IMR-90 (cell line): ENCODE data around the gene TINAGL1. TPM values are rescaled to one million over a fixed set of nuclear protein-coding genes. Genes with fewer than 3 reads are reported as not detected.

Source experiments
- ATAC-seq: fragments of 200-7000 bp; cut with Tn5 transposase; 2 replicates; pipeline ENCODE4 v1.9.1; 2020; ENCODE audit warnings: low read depth, mild to moderate bottlenecking, moderate library complexity
- BruUV-seq: library from RNA; stranded (reverse); fragments of 400-500 nt; replicated peaks from 2 replicates; lab custom pipeline; 2021; lab: Mats Ljungman, UMichigan
- CTCF ChIA-PET: fragments of 300-600 bp; formaldehyde crosslinking; extraction: SDS; loops from one replicate; lab custom pipeline; 2021; ENCODE audit warnings: antibody characterized with exemption; lab: Yijun Ruan, JAX
- POLR2A ChIA-PET: fragments of 300-600 bp; sonication (Branson Sonifier 250); formaldehyde crosslinking; loops from one replicate; lab custom pipeline; 2022; ENCODE audit warnings: antibody characterized with exemption; ENCODE audit not compliant: unreplicated experiment; lab: Charles Lee
- DNase-seq: peaks from one replicate; pipeline ENCODE4 v3.0.0; 2013
- H2AFZ ChIP-seq: replicated peaks from 2 replicates; pipeline ENCODE3; 2013; ENCODE audit warnings: low read length, mild to moderate bottlenecking; ENCODE audit not compliant: poor library complexity
- H2AK5ac ChIP-seq: 2 replicates; pipeline ENCODE4 v1.6.1; 2013; ENCODE audit warnings: low read depth, low read length, inconsistent platforms
- H2AK9ac ChIP-seq: replicated peaks from 2 replicates; pipeline ENCODE3; 2013; ENCODE audit warnings: mild to moderate bottlenecking, low read depth, low read length, moderate library complexity; ENCODE audit not compliant: poor library complexity
- H2BK120ac ChIP-seq: 2 replicates; pipeline ENCODE4 v1.6.1; 2013; ENCODE audit warnings: low read depth, low read length, inconsistent platforms
- H2BK15ac ChIP-seq: 3 replicates; pipeline ENCODE4 v1.6.1; 2013; ENCODE audit warnings: low read depth, low read length, inconsistent platforms
- H2BK20ac ChIP-seq: 2 replicates; pipeline ENCODE4 v1.6.1; 2013; ENCODE audit warnings: low read depth, mild to moderate bottlenecking, inconsistent platforms, low read length, moderate library complexity
- H2BK5ac ChIP-seq: 2 replicates; pipeline ENCODE4 v1.6.1; 2013; ENCODE audit warnings: mild to moderate bottlenecking, low read depth, low read length, inconsistent platforms; ENCODE audit not compliant: poor library complexity, severe bottlenecking
- H3K14ac ChIP-seq: replicated peaks from 2 replicates; pipeline ENCODE4 v1.6.1; 2013; ENCODE audit warnings: low read depth, low read length, inconsistent platforms
- H3K18ac ChIP-seq: 2 replicates; pipeline ENCODE4 v1.6.1; 2013; ENCODE audit warnings: low read depth, low read length, control low read depth
- H3K23ac ChIP-seq: 2 replicates; pipeline ENCODE4 v1.6.1; 2013; ENCODE audit warnings: low read depth, low read length, inconsistent platforms
- H3K27ac ChIP-seq: 2 replicates; pipeline ENCODE4 v1.5.1; 2013; ENCODE audit warnings: mild to moderate bottlenecking, control low read depth, low read length; ENCODE audit not compliant: insufficient read depth
- H3K27me3 ChIP-seq: 2 replicates; pipeline ENCODE4 v1.6.1; 2013; ENCODE audit warnings: low read length; ENCODE audit not compliant: control insufficient read depth, insufficient read depth
- H3K36me3 ChIP-seq: 2 replicates; pipeline ENCODE4 v1.6.1; 2013; ENCODE audit warnings: low read length, mixed read lengths; ENCODE audit not compliant: control insufficient read depth, insufficient read depth
- H3K4ac ChIP-seq: 2 replicates; pipeline ENCODE4 v1.6.1; 2013; ENCODE audit warnings: low read depth, low read length, inconsistent platforms
- H3K4me1 ChIP-seq: 2 replicates; pipeline ENCODE4 v1.6.1; 2013; ENCODE audit warnings: low read length, mixed read lengths; ENCODE audit not compliant: control insufficient read depth, insufficient read depth
- H3K4me2 ChIP-seq: 2 replicates; pipeline ENCODE4 v1.6.1; 2013; ENCODE audit warnings: low read depth, mild to moderate bottlenecking, control low read depth, low read length, moderate library complexity
- H3K4me3 ChIP-seq: 2 replicates; pipeline ENCODE4 v1.5.1; 2013; ENCODE audit warnings: low read depth, mild to moderate bottlenecking, control low read depth, low read length, moderate library complexity; ENCODE audit not compliant: insufficient read depth
- H3K56ac ChIP-seq: 2 replicates; pipeline ENCODE4 v1.6.1; 2013; ENCODE audit warnings: low read length, inconsistent platforms; ENCODE audit not compliant: insufficient read depth; ENCODE audit errors: extremely low read depth
- H3K79me1 ChIP-seq, 2 experiments: 2 replicates each; pipeline ENCODE4 v1.6.1; 2013; ENCODE audit warnings: low read length in 2 of 2, inconsistent platforms in 1 of 2, low read depth in 1 of 2
- H3K9ac ChIP-seq: 2 replicates; pipeline ENCODE4 v1.6.1; 2013; ENCODE audit warnings: low read depth, low read length, control low read depth
- H3K9me1 ChIP-seq: 2 replicates; pipeline ENCODE4 v1.6.1; 2013; ENCODE audit warnings: low read length, inconsistent platforms; ENCODE audit not compliant: insufficient read depth
- H3K9me3 ChIP-seq: 2 replicates; pipeline ENCODE4 v1.6.1; 2013; ENCODE audit warnings: low read length; ENCODE audit not compliant: control insufficient read depth, insufficient read depth
- H4K20me1 ChIP-seq: 2 replicates; pipeline ENCODE4 v1.6.1; 2013; ENCODE audit warnings: low read length, inconsistent platforms; ENCODE audit not compliant: insufficient read depth
- H4K5ac ChIP-seq: 2 replicates; pipeline ENCODE4 v1.6.1; 2013; ENCODE audit warnings: mild to moderate bottlenecking, low read depth, low read length, control low read depth
- H4K8ac ChIP-seq, 2 experiments: 2 replicates each; pipeline ENCODE4 v1.6.1; 2013; ENCODE audit warnings: low read depth in 2 of 2, low read length in 2 of 2, control low read depth in 1 of 2, inconsistent platforms in 1 of 2
- H4K91ac ChIP-seq: 2 replicates; pipeline ENCODE4 v1.6.1; 2013; ENCODE audit warnings: low read depth, low read length, inconsistent platforms; ENCODE audit not compliant: insufficient read depth
- BHLHE40 ChIP-seq: fragments of 150-350 bp; IDR thresholded peaks from 2 replicates; pipeline ENCODE4 v1.6.1; 2016; ENCODE audit warnings: mild to moderate bottlenecking, low read depth, low read length
- CEBPB ChIP-seq: IDR thresholded peaks from 2 replicates; pipeline ENCODE4 v1.6.1; 2012; ENCODE audit warnings: low read depth, low read length, improper control_type of control experiment
- CHD1 ChIP-seq: IDR thresholded peaks from 2 replicates; pipeline ENCODE4 v1.6.1; 2012; ENCODE audit warnings: low read depth, low read length, improper control_type of control experiment
- CTCF ChIP-seq: conservative IDR thresholded peaks from 2 replicates; pipeline ENCODE4 v1.5.1; 2012; ENCODE audit warnings: mild to moderate bottlenecking, low read depth, low read length, improper control_type of control experiment
- MAFK ChIP-seq: IDR thresholded peaks from 2 replicates; pipeline ENCODE4 v1.6.1; 2012; ENCODE audit warnings: low read depth, low read length, improper control_type of control experiment
- MXI1 ChIP-seq: IDR thresholded peaks from 2 replicates; pipeline ENCODE4 v1.6.1; 2012; ENCODE audit warnings: low read depth, mild to moderate bottlenecking, low read length, moderate library complexity, borderline replicate concordance
- POLR2A ChIP-seq: IDR thresholded peaks from 2 replicates; pipeline ENCODE4 v1.6.1; 2012; ENCODE audit warnings: mild to moderate bottlenecking, low read depth, low read length
- RFX5 ChIP-seq: IDR thresholded peaks from 2 replicates; pipeline ENCODE4 v1.8.0; 2012; ENCODE audit warnings: low read depth, mild to moderate bottlenecking, low read length, moderate library complexity
- WGBS, 2 experiments: methylation state at CpG; one replicate each; pipeline versions ENCODE4 v1.1.5 to v1.1.7; 2013; ENCODE audit warnings: missing lambda C conversion rate in 2 of 2; ENCODE audit not compliant: insufficient read length in 1 of 2; ENCODE audit errors: extremely low coverage in 2 of 2; 5-methylcytosine and 5-hydroxymethylcytosine counted together
- dilution Hi-C: fragments of 300-500 bp; cut with HindIII; formaldehyde crosslinking; loops from one replicate; pipeline ENCODE4 v1.14.3; 2018; ENCODE audit warnings: low sequenced_read_pairs; ENCODE audit not compliant: unreplicated experiment
- in situ Hi-C: fragments of 300-500 bp; cut with MboI; formaldehyde crosslinking; loops from 3 replicates; pipeline ENCODE4 v1.14.3; 2019; ENCODE audit warnings: low sequenced_read_pairs, inconsistent platforms, mixed read lengths
- intact Hi-C: fragments of 100-400 bp; cut with micrococcal nuclease; formaldehyde crosslinking; loops from 2 replicates; pipeline ENCODE4 v1.10.0; 2022
- polyA plus RNA-seq, 3 experiments: library from polyadenylated mRNA; depleted of rRNA; stranded (reverse); fragments of >200 nt; gene quantifications; 2 replicates each; pipeline ENCODE4 v1.2.3, GENCODE V29; 2012; ENCODE audit warnings: low replicate concordance in 1 of 3
- total RNA-seq: library from RNA; depleted of rRNA; stranded (reverse); fragments of >200 nt; gene quantifications from 2 replicates; pipeline ENCODE4 v1.2.3, GENCODE V29; 2012
- TF ChIP-seq, protein P1 (sequence below): fragments of 150-350 bp; IDR thresholded peaks from 2 replicates; pipeline ENCODE4 v1.6.1; 2016; ENCODE audit warnings: low read depth, mild to moderate bottlenecking, low read length, moderate library complexity, borderline replicate concordance

The TINAGL1 gene
- total and polyA plus RNA-seq, 2 of the 4 experiments (the other 2 are of a cell fraction): 0.54 to 1.5 TPM

- no peak overlapping the region for H3K4ac ChIP-seq
- no TSS peak for BruUV-seq
- TF ChIP-seq CHD1 (no peak), BHLHE40 (no peak), RFX5 (no peak), MAFK (no peak), CTCF (no peak), POLR2A (no peak), CEBPB (no peak), MXI1 (no peak)
- TF ChIP-seq, protein P1, sequence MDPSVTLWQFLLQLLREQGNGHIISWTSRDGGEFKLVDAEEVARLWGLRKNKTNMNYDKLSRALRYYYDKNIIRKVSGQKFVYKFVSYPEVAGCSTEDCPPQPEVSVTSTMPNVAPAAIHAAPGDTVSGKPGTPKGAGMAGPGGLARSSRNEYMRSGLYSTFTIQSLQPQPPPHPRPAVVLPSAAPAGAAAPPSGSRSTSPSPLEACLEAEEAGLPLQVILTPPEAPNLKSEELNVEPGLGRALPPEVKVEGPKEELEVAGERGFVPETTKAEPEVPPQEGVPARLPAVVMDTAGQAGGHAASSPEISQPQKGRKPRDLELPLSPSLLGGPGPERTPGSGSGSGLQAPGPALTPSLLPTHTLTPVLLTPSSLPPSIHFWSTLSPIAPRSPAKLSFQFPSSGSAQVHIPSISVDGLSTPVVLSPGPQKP: no peak
- no peak overlapping the region for H3K23ac ChIP-seq
- H2AK5ac ChIP-seq: no peak overlapping the region
- H4K8ac ChIP-seq: no peak overlapping the region
- ATAC-seq (no peak), DNase-seq (no peak)
- H3K27ac ChIP-seq: no peak overlapping the region
- H3K18ac ChIP-seq: no peak overlapping the region
- no peak overlapping the region for H3K14ac ChIP-seq
- H3K4me3 ChIP-seq: no peak overlapping the region
- dilution Hi-C loops (no loop called here), in situ Hi-C loops (no loop called here), intact Hi-C loops (no loop called here)
- no peak overlapping the region for H2AK9ac ChIP-seq
- H3K4me1 ChIP-seq: no peaks in the 10 kb centered on the region
- H3K4me2 ChIP-seq: no peak overlapping the region
- H2AFZ ChIP-seq: no peak overlapping the region
- no peak overlapping the region for H2BK15ac ChIP-seq
- no peaks in the 10 kb centered on the region for H3K79me1 ChIP-seq
- no peak overlapping the region for H3K9ac ChIP-seq
- 0 out of 2 replicates have a peak, but pooled peaks cover 4% of the 10 kb centered on the region for H3K9me1 ChIP-seq
- CTCF ChIA-PET: interaction anchor here (1.1 to 1.9 kb wide), 2 partner anchors 11 to 44 kb away, joined by 3 to 7 read pairs; no protein-coding TSS in a partner anchor
- no peak overlapping the region for H3K56ac ChIP-seq
- H4K5ac ChIP-seq: no peak overlapping the region
- no peaks in the 10 kb centered on the region for H3K36me3 ChIP-seq
- no peak overlapping the region for H4K91ac ChIP-seq
- no peak overlapping the region for H2BK120ac ChIP-seq
- POLR2A ChIA-PET: no interaction called here
- peaks cover 2% of the 10 kb centered on the region; the same call in 1 of the 2 replicates for H3K27me3 ChIP-seq
- H2BK20ac ChIP-seq: no peak overlapping the region
- H2BK5ac ChIP-seq: no peak overlapping the region
- no CpG with 5 or more reads among the region's 5 CpGs for WGBS, 2 experiments
- no peaks in the 10 kb centered on the region for H3K9me3 ChIP-seq
- H4K20me1 ChIP-seq: no peaks in the 10 kb centered on the region
Observed at GRCh38 chr1:31607360-31607759, 31.0 kb downstream of the TINAGL1 start.
